Mesendoderm (in vitro differentiated cells): ENCODE measurements around the gene ZKSCAN1.

Experiments
- DNase-seq: peaks from one replicate; pipeline ENCODE4 v3.0.0; 2013
- H2AK5ac ChIP-seq: 2 replicates; pipeline ENCODE4 v1.6.1; 2013; ENCODE audit warnings: low read length, inconsistent platforms
- H2BK120ac ChIP-seq: 2 replicates; pipeline ENCODE4 v1.6.1; 2013; ENCODE audit warnings: low read depth, mild to moderate bottlenecking, low read length, moderate library complexity, mixed read lengths
- H2BK15ac ChIP-seq: replicated peaks from 2 replicates; pipeline ENCODE4 v1.6.1; 2013; ENCODE audit warnings: low read depth, mild to moderate bottlenecking, moderate library complexity
- H2BK5ac ChIP-seq: 2 replicates; pipeline ENCODE4 v1.6.1; 2013; ENCODE audit warnings: low read length, inconsistent platforms
- H3K18ac ChIP-seq: 2 replicates; pipeline ENCODE4 v1.6.1; 2013; ENCODE audit warnings: mild to moderate bottlenecking, low read length, mixed read lengths
- H3K23ac ChIP-seq: one replicate; pipeline ENCODE4 v1.6.1; 2013; ENCODE audit warnings: low read length
- H3K27ac ChIP-seq: 2 replicates; pipeline ENCODE4 v1.5.1; 2013; ENCODE audit warnings: low read depth, mild to moderate bottlenecking, inconsistent platforms, low read length, moderate library complexity
- H3K27me3 ChIP-seq: 2 replicates; pipeline ENCODE4 v1.6.1; 2013; ENCODE audit warnings: low read length, control low read depth, mild to moderate bottlenecking, inconsistent platforms; ENCODE audit not compliant: insufficient read depth, poor library complexity
- H3K36me3 ChIP-seq: 2 replicates; pipeline ENCODE4 v1.6.1; 2013; ENCODE audit warnings: low read length, inconsistent platforms; ENCODE audit not compliant: control insufficient read depth, insufficient read depth
- H3K4ac ChIP-seq: one replicate; pipeline ENCODE4 v1.6.1; 2013; ENCODE audit warnings: low read depth, mild to moderate bottlenecking, low read length, moderate library complexity
- H3K4me1 ChIP-seq: 2 replicates; pipeline ENCODE4 v1.6.1; 2013; ENCODE audit warnings: low read depth, low read length, inconsistent platforms; ENCODE audit not compliant: control insufficient read depth
- H3K4me2 ChIP-seq: 2 replicates; pipeline ENCODE4 v1.6.1; 2013; ENCODE audit warnings: low read length
- H3K4me3 ChIP-seq: 2 replicates; pipeline ENCODE4 v1.5.1; 2013; ENCODE audit warnings: mild to moderate bottlenecking, low read length
- H3K56ac ChIP-seq: one replicate; pipeline ENCODE4 v1.6.1; 2013; ENCODE audit warnings: low read length
- H3K79me1 ChIP-seq: 2 replicates; pipeline ENCODE4 v1.6.1; 2013; ENCODE audit warnings: low read length, inconsistent platforms
- H3K79me2 ChIP-seq: 2 replicates; pipeline ENCODE4 v1.6.1; 2013; ENCODE audit warnings: mild to moderate bottlenecking, low read length; ENCODE audit not compliant: control insufficient read depth, insufficient read depth
- H3K9ac ChIP-seq: 2 replicates; pipeline ENCODE4 v1.6.1; 2013; ENCODE audit warnings: low read length, inconsistent platforms
- H4K5ac ChIP-seq: one replicate; pipeline ENCODE4 v1.6.1; 2013; ENCODE audit warnings: low read length
- H4K8ac ChIP-seq: one replicate; pipeline ENCODE4 v1.6.1; 2013; ENCODE audit warnings: low read depth, mild to moderate bottlenecking, control low read depth, low read length, moderate library complexity
- WGBS: extraction: QIAGEN DNeasy Blood & Tissue Kit; methylation state at CpG from one replicate; pipeline ENCODE4 v1.1.7; 2013; ENCODE audit warnings: low lambda C conversion rate, missing lambda C conversion rate; ENCODE audit not compliant: insufficient coverage; ENCODE audit errors: extremely low coverage; 5-methylcytosine and 5-hydroxymethylcytosine counted together

The ZKSCAN1 gene

GRCh38 chr7:100074841-100075240 lies 59.4 kb downstream of the ZKSCAN1 start:
- H4K8ac ChIP-seq, result no peak overlapping the region
- H3K27me3 ChIP-seq, result no peaks in the 10 kb centered on the region
- no peak overlapping the region for H2BK15ac ChIP-seq
- H2BK120ac ChIP-seq, result no peak overlapping the region
- no peaks in the 10 kb centered on the region for H3K4me1 ChIP-seq
- H3K79me1 ChIP-seq, result peaks cover 17% of the 10 kb centered on the region
- H3K36me3 ChIP-seq, result peaks cover 53% of the 10 kb centered on the region
- no peak overlapping the region for H2BK5ac ChIP-seq
- DNase-seq, result no peak
- H3K18ac ChIP-seq, result no peak overlapping the region
- H3K4me3 ChIP-seq, result no peak overlapping the region
- H3K79me2 ChIP-seq, result peaks cover 23% of the 10 kb centered on the region
- no peak overlapping the region for H4K5ac ChIP-seq
- no peak overlapping the region for H3K27ac ChIP-seq
- H2AK5ac ChIP-seq, result no peak overlapping the region
- H3K23ac ChIP-seq, result no peak overlapping the region
- no CpG with 5 or more reads among the region's 7 CpGs for WGBS
- no peak overlapping the region for H3K9ac ChIP-seq
- H3K4me2 ChIP-seq, result no peak overlapping the region
- H3K56ac ChIP-seq, result no peak overlapping the region
- H3K4ac ChIP-seq, result no peak overlapping the region

GRCh38 chr7:100075418-100075817 lies 60.0 kb downstream of the ZKSCAN1 start:
- Histone ChIP-seq H3K18ac (no peak overlapping the region), H4K5ac (no peak overlapping the region), H2BK120ac (no peak overlapping the region), H3K4ac (no peak overlapping the region), H3K79me1 (peaks cover 19% of the 10 kb centered on the region), H4K8ac (no peak overlapping the region), H2AK5ac (no peak overlapping the region), H3K36me3 (peaks cover 47% of the 10 kb centered on the region), H3K27me3 (no peaks in the 10 kb centered on the region), H3K56ac (no peak overlapping the region), H2BK15ac (no peak overlapping the region), H3K9ac (no peak overlapping the region), H2BK5ac (no peak overlapping the region), H3K27ac (no peak overlapping the region), H3K79me2 (peaks cover 29% of the 10 kb centered on the region), H3K4me3 (no peak overlapping the region), H3K23ac (no peak overlapping the region), H3K4me1 (peaks cover 3% of the 10 kb centered on the region), H3K4me2 (no peak overlapping the region)
- DNase-seq, result no peak
- no CpG with 5 or more reads among the region's 6 CpGs for WGBS

GRCh38 chr7:100077205-100077604 lies 61.8 kb downstream of the ZKSCAN1 start:
- H3K79me2 ChIP-seq, result peaks cover 40% of the 10 kb centered on the region
- no peak overlapping the region for H4K8ac ChIP-seq
- H3K23ac ChIP-seq, result no peak overlapping the region
- no peak overlapping the region for H2AK5ac ChIP-seq
- no peak overlapping the region for H3K27ac ChIP-seq
- H3K79me1 ChIP-seq, result peaks cover 19% of the 10 kb centered on the region
- H2BK120ac ChIP-seq, result no peak overlapping the region
- H3K27me3 ChIP-seq, result no peaks in the 10 kb centered on the region
- no peak overlapping the region for H2BK5ac ChIP-seq
- H4K5ac ChIP-seq, result no peak overlapping the region
- H2BK15ac ChIP-seq, result no peak overlapping the region
- WGBS, result no CpG with 5 or more reads among the region's 4 CpGs
- peaks cover 3% of the 10 kb centered on the region for H3K4me1 ChIP-seq
- H3K4me3 ChIP-seq, result no peak overlapping the region
- H3K56ac ChIP-seq, result no peak overlapping the region
- no peak overlapping the region for H3K4me2 ChIP-seq
- H3K36me3 ChIP-seq, result peaks cover 31% of the 10 kb centered on the region
- H3K4ac ChIP-seq, result no peak overlapping the region
- no peak overlapping the region for H3K18ac ChIP-seq
- H3K9ac ChIP-seq, result no peak overlapping the region
- no peak for DNase-seq

- no peak for DNase-seq
- Histone ChIP-seq H3K79me2 (peaks cover 40% of the 10 kb centered on the region), H2AK5ac (no peak overlapping the region), H3K4me3 (no peak overlapping the region), H3K27ac (no peak overlapping the region), H3K4ac (no peak overlapping the region), H4K8ac (no peak overlapping the region), H3K18ac (no peak overlapping the region), H3K4me2 (no peak overlapping the region), H2BK120ac (no peak overlapping the region), H3K56ac (peak overlapping the region; percentile 34), H3K23ac (no peak overlapping the region), H3K36me3 (peaks cover 18% of the 10 kb centered on the region), H4K5ac (no peak overlapping the region), H3K9ac (no peak overlapping the region), H2BK5ac (no peak overlapping the region), H3K4me1 (peaks cover 3% of the 10 kb centered on the region), H3K79me1 (peaks cover 18% of the 10 kb centered on the region), H2BK15ac (no peak overlapping the region), H3K27me3 (no peaks in the 10 kb centered on the region)
- no CpG with 5 or more reads among the region's 7 CpGs for WGBS
These were observed 63.7 kb downstream of the ZKSCAN1 start for GRCh38 chr7:100079024-100079560.

- Histone ChIP-seq H3K4me3 (peak overlapping the region; percentile 100), H3K56ac (peak overlapping the region; percentile 96), H4K8ac (peak overlapping the region; percentile 78), H3K27ac (peak overlapping the region; percentile 49), H3K4me2 (peak overlapping the region; percentile 86), H3K18ac (peak overlapping the region; percentile 93), H3K79me1 (peaks cover 10% of the 10 kb centered on the region), H2BK15ac (no peak overlapping the region), H4K5ac (peak overlapping the region; percentile 47), H3K27me3 (no peaks in the 10 kb centered on the region), H2AK5ac (peak overlapping the region; percentile 65), H3K9ac (peak overlapping the region; percentile 98), H3K23ac (peak overlapping the region; percentile 89), H2BK120ac (no peak overlapping the region), H2BK5ac (no peak overlapping the region), H3K79me2 (peaks cover 40% of the 10 kb centered on the region), H3K4ac (peak overlapping the region; percentile 98), H3K4me1 (peaks cover 3% of the 10 kb centered on the region), H3K36me3 (peaks cover 7% of the 10 kb centered on the region)
- peak; percentile 64 for DNase-seq
- no CpG with 5 or more reads among the region's 34 CpGs for WGBS
These were observed 65.6 kb downstream of the ZKSCAN1 start for GRCh38 chr7:100080907-100081534.
